SK-N-SH treated with all-trans-retinoic acid at 6 μM for 48 hours (cell line): ENCODE measurements around the gene BAX.

Source experiments
- ARNTL ChIP-seq: fragments of 450-650 bp; formaldehyde crosslinking; IDR thresholded peaks from 2 replicates; pipeline ENCODE4 v1.5.0; 2020; ENCODE audit warnings: low read depth, mild to moderate bottlenecking, moderate library complexity, borderline replicate concordance
- BACH2 ChIP-seq: fragments of 250-450 bp; sonication (Bioruptor Pico); IDR thresholded peaks from 2 replicates; pipeline ENCODE4 v1.9.0; 2021; ENCODE audit warnings: mild to moderate bottlenecking, borderline replicate concordance
- CREB5 ChIP-seq: fragments of 250-450 bp; sonication (Bioruptor Pico); IDR thresholded peaks from 2 replicates; pipeline ENCODE4 v1.5.1; 2020; ENCODE audit warnings: low read depth, mild to moderate bottlenecking, moderate library complexity
- CSRNP3 ChIP-seq: fragments of 250-450 bp; sonication (Bioruptor Pico); IDR thresholded peaks from 2 replicates; pipeline ENCODE4 v1.5.1; 2021; ENCODE audit warnings: mild to moderate bottlenecking, moderate library complexity
- ISL1 ChIP-seq: fragments of 250-450 bp; sonication (Bioruptor Pico); IDR thresholded peaks from 2 replicates; pipeline ENCODE4 v2.1.2; 2022; ENCODE audit warnings: mild to moderate bottlenecking, moderate library complexity
- PPARA ChIP-seq: fragments of 250-450 bp; sonication (Bioruptor Pico); IDR thresholded peaks from 2 replicates; pipeline ENCODE4 v1.5.0; 2020; ENCODE audit warnings: mild to moderate bottlenecking, borderline replicate concordance
- RARB ChIP-seq: fragments of 250-450 bp; sonication (Bioruptor Pico); IDR thresholded peaks from 2 replicates; pipeline ENCODE4 v1.8.0; 2021; ENCODE audit warnings: mild to moderate bottlenecking, moderate library complexity
- SNAI2 ChIP-seq: fragments of 250-450 bp; sonication (Bioruptor Pico); IDR thresholded peaks from 2 replicates; pipeline ENCODE4 v1.5.0; 2020; ENCODE audit warnings: mild to moderate bottlenecking, moderate library complexity
- TCF4 ChIP-seq: fragments of 250-450 bp; sonication (Bioruptor Pico); IDR thresholded peaks from 2 replicates; pipeline ENCODE4 v1.8.0; 2021; ENCODE audit warnings: mild to moderate bottlenecking, moderate library complexity, borderline replicate concordance
- ZC3H10 ChIP-seq: fragments of 250-450 bp; sonication (Bioruptor Pico); IDR thresholded peaks from 2 replicates; pipeline ENCODE4 v1.5.1; 2021; ENCODE audit warnings: mild to moderate bottlenecking, moderate library complexity
- ZFP3 ChIP-seq: fragments of 250-450 bp; sonication (Bioruptor Pico); IDR thresholded peaks from 2 replicates; pipeline ENCODE4 v1.5.0; 2020; ENCODE audit warnings: mild to moderate bottlenecking, moderate library complexity
- ZFP30 ChIP-seq: fragments of 450-650 bp; formaldehyde crosslinking; IDR thresholded peaks from 2 replicates; pipeline ENCODE4 v1.5.0; 2022; ENCODE audit warnings: mild to moderate bottlenecking, moderate library complexity
- ZNF565 ChIP-seq: fragments of 450-650 bp; formaldehyde crosslinking; conservative IDR thresholded peaks from 2 replicates; pipeline ENCODE4 v1.5.0; 2020; ENCODE audit warnings: low read depth, mild to moderate bottlenecking, moderate library complexity
- TF ChIP-seq, protein P1 (sequence below): fragments of 250-450 bp; sonication (Bioruptor Pico); IDR thresholded peaks from 2 replicates; pipeline ENCODE4 v1.8.0; 2020; ENCODE audit warnings: mild to moderate bottlenecking, moderate library complexity, borderline replicate concordance

GRCh38 chr19:48975947-48976847, 21.5 kb downstream of the BAX start:
- TF ChIP-seq TCF4 (CRISPR knock-in tag), result no peak
- TF ChIP-seq, protein P1, sequence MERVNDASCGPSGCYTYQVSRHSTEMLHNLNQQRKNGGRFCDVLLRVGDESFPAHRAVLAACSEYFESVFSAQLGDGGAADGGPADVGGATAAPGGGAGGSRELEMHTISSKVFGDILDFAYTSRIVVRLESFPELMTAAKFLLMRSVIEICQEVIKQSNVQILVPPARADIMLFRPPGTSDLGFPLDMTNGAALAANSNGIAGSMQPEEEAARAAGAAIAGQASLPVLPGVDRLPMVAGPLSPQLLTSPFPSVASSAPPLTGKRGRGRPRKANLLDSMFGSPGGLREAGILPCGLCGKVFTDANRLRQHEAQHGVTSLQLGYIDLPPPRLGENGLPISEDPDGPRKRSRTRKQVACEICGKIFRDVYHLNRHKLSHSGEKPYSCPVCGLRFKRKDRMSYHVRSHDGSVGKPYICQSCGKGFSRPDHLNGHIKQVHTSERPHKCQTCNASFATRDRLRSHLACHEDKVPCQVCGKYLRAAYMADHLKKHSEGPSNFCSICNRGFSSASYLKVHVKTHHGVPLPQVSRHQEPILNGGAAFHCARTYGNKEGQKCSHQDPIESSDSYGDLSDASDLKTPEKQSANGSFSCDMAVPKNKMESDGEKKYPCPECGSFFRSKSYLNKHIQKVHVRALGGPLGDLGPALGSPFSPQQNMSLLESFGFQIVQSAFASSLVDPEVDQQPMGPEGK, result no peak
- TF ChIP-seq CREB5, result no peak
- no peak for TF ChIP-seq SNAI2
- no peak for TF ChIP-seq ZFP3 (CRISPR knock-in tag)
- no peak for TF ChIP-seq ZNF565 (CRISPR knock-in tag)
- no peak for TF ChIP-seq ZFP30 (CRISPR knock-in tag)
- no peak for TF ChIP-seq ISL1 (CRISPR knock-in tag)
- no peak for TF ChIP-seq RARB (CRISPR knock-in tag)
- TF ChIP-seq PPARA (CRISPR knock-in tag), result no peak
- no peak for TF ChIP-seq CSRNP3 (CRISPR knock-in tag)
- no peak for TF ChIP-seq ZC3H10 (CRISPR knock-in tag)
- no peak for TF ChIP-seq ARNTL
- no peak for TF ChIP-seq BACH2 (CRISPR knock-in tag)
